ENCODE data around the gene ARMC3.

ARMC3 gene

GRCh38 chr10:23079700-23080099, 151.8 kb downstream of the ARMC3 start:
- Mint-ChIP-seq H3K9me3 (peaks cover 2% of the 10 kb centered on the region), H3K27ac (no peak overlapping the region), H3K4me1 (no peaks in the 10 kb centered on the region), H3K27me3 (peaks cover 39% of the 10 kb centered on the region), H3K4me3 (no peak overlapping the region), H3K36me3 (ENCODE audit: low read depth) (no peaks in the 10 kb centered on the region)
- ATAC-seq = no peak
- DNase-seq = no peak

GRCh38 chr10:23080262-23080661, 152.4 kb downstream of the ARMC3 start:
- H3K27me3 Mint-ChIP-seq = peaks cover 41% of the 10 kb centered on the region
- ATAC-seq = no peak
- DNase-seq = no peak
- H3K27ac Mint-ChIP-seq = no peak overlapping the region
- H3K4me3 Mint-ChIP-seq = no peak overlapping the region
- no peaks in the 10 kb centered on the region for H3K4me1 Mint-ChIP-seq
- H3K9me3 Mint-ChIP-seq = peaks cover 5% of the 10 kb centered on the region
- no peaks in the 10 kb centered on the region for H3K36me3 Mint-ChIP-seq (ENCODE audit: low read depth)

GRCh38 chr10:23081221-23081750, 153.4 kb downstream of the ARMC3 start:
- Mint-ChIP-seq H3K4me1 (no peaks in the 10 kb centered on the region), H3K27me3 (peaks cover 41% of the 10 kb centered on the region), H3K4me3 (no peak overlapping the region), H3K9me3 (peaks cover 5% of the 10 kb centered on the region), H3K36me3 (ENCODE audit: low read depth) (no peaks in the 10 kb centered on the region), H3K27ac (no peak overlapping the region)
- DNase-seq = no peak
- ATAC-seq = no peak

- ATAC-seq = no peak
- peaks cover 37% of the 10 kb centered on the region for H3K27me3 Mint-ChIP-seq
- DNase-seq = no peak
- H3K4me3 Mint-ChIP-seq = no peak overlapping the region
- peaks cover 5% of the 10 kb centered on the region for H3K9me3 Mint-ChIP-seq
- no peaks in the 10 kb centered on the region for H3K36me3 Mint-ChIP-seq (ENCODE audit: low read depth)
- no peak overlapping the region for H3K27ac Mint-ChIP-seq
- H3K4me1 Mint-ChIP-seq = no peaks in the 10 kb centered on the region
Observed at GRCh38 chr10:23081891-23082290, 154.0 kb downstream of the ARMC3 start.
